Measurements from ENCODE around the gene SRCIN1.

GRCh38 chr17:38592487-38592886 is 13.3 kb downstream of the SRCIN1 start:
- TF ChIP-seq CTCF (IDR thresholded peaks at IDR 0.05) (no peak), EZH2 (IDR thresholded peaks at IDR 0.05; ENCODE audit: borderline replicate concordance, insufficient read depth, low read depth, low read length, poor library complexity, severe bottlenecking) (no peak)

Data from B cell (primary cell).